ENCODE results near the gene FIBIN.

DNA sequence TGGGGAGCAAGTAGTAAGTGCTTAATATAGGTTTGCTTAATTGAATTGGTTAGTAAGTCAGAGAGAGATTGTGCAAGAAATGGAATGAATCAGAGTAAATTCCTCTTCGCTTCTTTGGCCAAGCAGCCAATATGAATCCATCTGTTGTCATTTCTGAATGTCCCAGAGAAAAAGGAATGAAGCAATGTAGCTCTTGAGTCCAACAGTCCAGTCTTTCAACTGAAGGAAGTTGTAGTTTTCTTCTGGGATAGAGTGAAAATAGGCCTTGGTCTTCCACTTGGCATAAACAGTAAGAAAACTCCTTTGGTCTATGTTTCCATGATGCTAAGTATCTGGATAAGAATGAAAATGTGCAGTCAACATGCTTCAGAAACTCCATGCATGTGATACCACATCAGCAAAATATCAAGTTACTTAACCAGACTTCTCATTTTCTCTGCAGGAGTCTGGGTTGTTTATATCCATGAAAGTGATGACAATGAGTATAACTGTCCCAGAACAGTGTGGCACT is 1.8 kb upstream of the FIBIN start:
- TF ChIP-seq, protein P1, sequence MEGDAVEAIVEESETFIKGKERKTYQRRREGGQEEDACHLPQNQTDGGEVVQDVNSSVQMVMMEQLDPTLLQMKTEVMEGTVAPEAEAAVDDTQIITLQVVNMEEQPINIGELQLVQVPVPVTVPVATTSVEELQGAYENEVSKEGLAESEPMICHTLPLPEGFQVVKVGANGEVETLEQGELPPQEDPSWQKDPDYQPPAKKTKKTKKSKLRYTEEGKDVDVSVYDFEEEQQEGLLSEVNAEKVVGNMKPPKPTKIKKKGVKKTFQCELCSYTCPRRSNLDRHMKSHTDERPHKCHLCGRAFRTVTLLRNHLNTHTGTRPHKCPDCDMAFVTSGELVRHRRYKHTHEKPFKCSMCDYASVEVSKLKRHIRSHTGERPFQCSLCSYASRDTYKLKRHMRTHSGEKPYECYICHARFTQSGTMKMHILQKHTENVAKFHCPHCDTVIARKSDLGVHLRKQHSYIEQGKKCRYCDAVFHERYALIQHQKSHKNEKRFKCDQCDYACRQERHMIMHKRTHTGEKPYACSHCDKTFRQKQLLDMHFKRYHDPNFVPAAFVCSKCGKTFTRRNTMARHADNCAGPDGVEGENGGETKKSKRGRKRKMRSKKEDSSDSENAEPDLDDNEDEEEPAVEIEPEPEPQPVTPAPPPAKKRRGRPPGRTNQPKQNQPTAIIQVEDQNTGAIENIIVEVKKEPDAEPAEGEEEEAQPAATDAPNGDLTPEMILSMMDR (conservative IDR thresholded peaks at IDR 0.05; ENCODE audit: low read depth in 2 of 2): no peak
- TF ChIP-seq EZH2phosphoT487 (IDR thresholded peaks at IDR 0.05; ENCODE audit: unreplicated experiment) (no peak), STAT1 (IDR thresholded peaks at IDR 0.05; ENCODE audit: unreplicated experiment) (no peak)
- TF ChIP-seq, protein P2, sequence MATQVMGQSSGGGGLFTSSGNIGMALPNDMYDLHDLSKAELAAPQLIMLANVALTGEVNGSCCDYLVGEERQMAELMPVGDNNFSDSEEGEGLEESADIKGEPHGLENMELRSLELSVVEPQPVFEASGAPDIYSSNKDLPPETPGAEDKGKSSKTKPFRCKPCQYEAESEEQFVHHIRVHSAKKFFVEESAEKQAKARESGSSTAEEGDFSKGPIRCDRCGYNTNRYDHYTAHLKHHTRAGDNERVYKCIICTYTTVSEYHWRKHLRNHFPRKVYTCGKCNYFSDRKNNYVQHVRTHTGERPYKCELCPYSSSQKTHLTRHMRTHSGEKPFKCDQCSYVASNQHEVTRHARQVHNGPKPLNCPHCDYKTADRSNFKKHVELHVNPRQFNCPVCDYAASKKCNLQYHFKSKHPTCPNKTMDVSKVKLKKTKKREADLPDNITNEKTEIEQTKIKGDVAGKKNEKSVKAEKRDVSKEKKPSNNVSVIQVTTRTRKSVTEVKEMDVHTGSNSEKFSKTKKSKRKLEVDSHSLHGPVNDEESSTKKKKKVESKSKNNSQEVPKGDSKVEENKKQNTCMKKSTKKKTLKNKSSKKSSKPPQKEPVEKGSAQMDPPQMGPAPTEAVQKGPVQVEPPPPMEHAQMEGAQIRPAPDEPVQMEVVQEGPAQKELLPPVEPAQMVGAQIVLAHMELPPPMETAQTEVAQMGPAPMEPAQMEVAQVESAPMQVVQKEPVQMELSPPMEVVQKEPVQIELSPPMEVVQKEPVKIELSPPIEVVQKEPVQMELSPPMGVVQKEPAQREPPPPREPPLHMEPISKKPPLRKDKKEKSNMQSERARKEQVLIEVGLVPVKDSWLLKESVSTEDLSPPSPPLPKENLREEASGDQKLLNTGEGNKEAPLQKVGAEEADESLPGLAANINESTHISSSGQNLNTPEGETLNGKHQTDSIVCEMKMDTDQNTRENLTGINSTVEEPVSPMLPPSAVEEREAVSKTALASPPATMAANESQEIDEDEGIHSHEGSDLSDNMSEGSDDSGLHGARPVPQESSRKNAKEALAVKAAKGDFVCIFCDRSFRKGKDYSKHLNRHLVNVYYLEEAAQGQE (IDR thresholded peaks at IDR 0.05; ENCODE audit: unreplicated experiment): no peak
